Activated CD8-positive, alpha-beta memory T cell treated with anti-CD3 and anti-CD28 coated beads, Interleukin-2, amount 50 U/mL, for 24 hours (primary cell): Measurements from ENCODE around the gene SLC43A1.
A peak's percentile ranks its signal among the peaks of the same experiment; 100 is the strongest.

Source experiments
- DNase-seq: peaks from one replicate; pipeline ENCODE4 v3.0.0-alpha.2; 2020; ENCODE audit errors: extremely low read depth

Gene SLC43A1

GRCh38 chr11:57497303-57498247 is 17.9 kb downstream of the SLC43A1 start:
- DNase-seq = no peak

- no peak for DNase-seq
Observed at GRCh38 chr11:57496109-57496820, 19.2 kb downstream of the SLC43A1 start.

- DNase-seq = peak; percentile 56
Observed at GRCh38 chr11:57493507-57494503, 21.7 kb downstream of the SLC43A1 start.

- DNase-seq = no peak
Observed at GRCh38 chr11:57491371-57492061, 24.0 kb downstream of the SLC43A1 start.

- DNase-seq = no peak
Observed at GRCh38 chr11:57490456-57491248, 24.9 kb downstream of the SLC43A1 start.

GRCh38 chr11:57487920-57488659 is 27.4 kb downstream of the SLC43A1 start:
- DNase-seq = no peak

GRCh38 chr11:57487021-57487778 is 28.3 kb downstream of the SLC43A1 start:
- DNase-seq = no peak

- DNase-seq = no peak
Observed at GRCh38 chr11:57485217-57485990, 30.1 kb downstream of the SLC43A1 start.

- no peak for DNase-seq
Observed at GRCh38 chr11:57484141-57484710, 31.3 kb downstream of the SLC43A1 start.

- DNase-seq = no peak
Observed at GRCh38 chr11:57483562-57483918, 32.0 kb downstream of the SLC43A1 start.

GRCh38 chr11:57482782-57483561 is 32.5 kb downstream of the SLC43A1 start:
- peak; percentile 28 for DNase-seq

- DNase-seq = no peak
Observed at GRCh38 chr11:57481915-57482781, 33.4 kb downstream of the SLC43A1 start.

- DNase-seq = no peak
Observed at GRCh38 chr11:57481315-57481714, 34.2 kb downstream of the SLC43A1 start.

- DNase-seq = peak; percentile 52
Observed at GRCh38 chr11:57480409-57481137, 34.9 kb downstream of the SLC43A1 start.

GRCh38 chr11:57479911-57480310 is 35.6 kb downstream of the SLC43A1 start:
- DNase-seq = no peak
